ENCODE data around the gene KRTAP29-1. TPM values are rescaled to one million over a fixed set of nuclear protein-coding genes. Genes with fewer than 3 reads are reported as not detected.
"Not testable (repeated sequence)": the region's sequence is repeated elsewhere in the genome, so short reads cannot be mapped to it uniquely, and the experiment has no call there.

The KRTAP29-1 gene, protein sequence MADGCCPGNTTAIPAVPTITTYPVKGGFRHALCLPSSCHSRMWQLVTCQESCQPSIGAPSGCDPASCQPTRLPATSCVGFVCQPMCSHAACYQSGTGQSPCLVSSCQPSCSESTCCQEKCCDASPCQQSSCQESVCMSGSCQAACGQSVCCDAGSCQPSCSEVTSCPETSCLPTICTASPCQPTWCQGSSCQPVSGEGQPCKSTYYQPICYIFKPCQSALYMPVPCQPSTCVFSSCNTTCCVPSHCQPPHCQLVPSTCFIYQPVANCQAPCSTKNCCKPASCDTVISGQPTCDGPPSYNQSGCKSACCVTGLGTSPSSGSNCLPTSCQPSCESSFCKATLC
- polyA plus RNA-seq (2012; ENCODE audit: low read depth, missing spikeins): not detected

DNA sequence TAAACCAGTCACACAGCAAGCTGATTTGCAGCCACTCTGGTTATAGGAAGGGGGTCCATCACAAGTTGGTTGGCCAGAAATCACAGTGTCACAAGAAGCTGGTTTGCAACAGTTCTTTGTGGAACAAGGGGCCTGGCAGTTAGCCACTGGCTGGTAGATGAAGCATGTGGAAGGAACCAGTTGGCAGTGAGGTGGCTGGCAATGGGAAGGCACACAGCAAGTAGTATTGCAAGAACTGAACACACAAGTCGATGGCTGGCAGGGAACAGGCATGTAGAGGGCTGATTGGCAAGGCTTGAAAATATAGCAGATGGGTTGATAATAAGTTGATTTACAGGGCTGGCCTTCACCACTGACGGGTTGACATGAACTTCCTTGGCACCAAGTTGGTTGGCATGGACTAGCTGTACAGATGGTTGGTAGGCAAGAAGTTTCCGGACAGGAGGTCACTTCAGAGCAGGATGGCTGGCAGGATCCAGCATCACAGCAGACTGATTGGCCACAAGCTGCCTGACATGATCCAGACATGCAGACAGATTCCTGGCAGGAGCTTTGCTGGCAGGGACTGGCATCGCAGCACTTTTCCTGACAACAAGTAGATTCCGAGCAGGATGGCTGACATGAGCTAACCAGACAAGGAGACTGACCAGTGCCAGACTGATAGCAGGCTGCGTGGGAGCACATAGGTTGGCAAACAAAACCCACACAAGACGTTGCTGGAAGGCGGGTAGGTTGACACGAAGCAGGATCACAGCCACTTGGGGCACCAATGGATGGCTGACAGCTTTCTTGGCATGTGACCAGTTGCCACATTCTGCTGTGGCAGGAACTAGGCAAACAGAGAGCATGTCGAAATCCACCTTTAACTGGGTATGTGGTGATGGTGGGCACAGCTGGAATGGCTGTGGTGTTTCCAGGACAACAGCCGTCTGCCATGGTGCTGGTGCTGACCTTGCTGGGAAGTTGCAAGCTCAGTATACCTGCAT, at the start of gene KRTAP29-1:
KRTAP29-1 (minus strand) TSS at position 936 of the 986 bp plus-strand sequence; CDS start at position 936, 0 bp downstream.
- no peak for DNase-seq (ENCODE audit: insufficient read length, low spot score)
- FAIRE-seq: no peak
- no peak for TF ChIP-seq POU2F2 (IDR thresholded peaks at IDR 0.05; ENCODE audit: low read depth, low read length)
- TF ChIP-seq POLR2A (IDR thresholded peaks at IDR 0.05; ENCODE audit: low read depth, low read length): no peak
- TF ChIP-seq SPI1 (IDR thresholded peaks at IDR 0.05; ENCODE audit: low read depth, low read length): no peak
- TF ChIP-seq TAF1 (IDR thresholded peaks at IDR 0.05; ENCODE audit: low read depth, low read length): no peak
- no peak for TF ChIP-seq POLR2AphosphoS5 (IDR thresholded peaks at IDR 0.05; ENCODE audit: low read depth, low read length)
- TF ChIP-seq PAX5 (IDR thresholded peaks at IDR 0.05; ENCODE audit: insufficient read depth, low read length, severe bottlenecking): no peak

- TF ChIP-seq POLR2A (IDR thresholded peaks at IDR 0.05; ENCODE audit: low read depth, low read length): no peak
- no peak for TF ChIP-seq TAF1 (IDR thresholded peaks at IDR 0.05; ENCODE audit: low read depth, low read length)
- no peak for TF ChIP-seq SPI1 (IDR thresholded peaks at IDR 0.05; ENCODE audit: low read depth, low read length)
- no peak for TF ChIP-seq POLR2AphosphoS5 (IDR thresholded peaks at IDR 0.05; ENCODE audit: low read depth, low read length)
- no peak for TF ChIP-seq PAX5 (IDR thresholded peaks at IDR 0.05; ENCODE audit: insufficient read depth, low read length, severe bottlenecking)
- no peak for TF ChIP-seq POU2F2 (IDR thresholded peaks at IDR 0.05; ENCODE audit: low read depth, low read length)
- DNase-seq (ENCODE audit: insufficient read length, low spot score) (no peak), FAIRE-seq (no peak)
Observed at GRCh38 chr17:41351177-41351576, 48.5 kb upstream of the KRTAP29-1 start.

- not testable (repeated sequence) for FAIRE-seq
Observed at GRCh38 chr17:41350381-41350878, 47.8 kb upstream of the KRTAP29-1 start, which contains the start of gene KRT33A. KRT33A (minus strand) TSS chr17:41350828; CDS start chr17:41350767, 61 bp downstream.

DNA sequence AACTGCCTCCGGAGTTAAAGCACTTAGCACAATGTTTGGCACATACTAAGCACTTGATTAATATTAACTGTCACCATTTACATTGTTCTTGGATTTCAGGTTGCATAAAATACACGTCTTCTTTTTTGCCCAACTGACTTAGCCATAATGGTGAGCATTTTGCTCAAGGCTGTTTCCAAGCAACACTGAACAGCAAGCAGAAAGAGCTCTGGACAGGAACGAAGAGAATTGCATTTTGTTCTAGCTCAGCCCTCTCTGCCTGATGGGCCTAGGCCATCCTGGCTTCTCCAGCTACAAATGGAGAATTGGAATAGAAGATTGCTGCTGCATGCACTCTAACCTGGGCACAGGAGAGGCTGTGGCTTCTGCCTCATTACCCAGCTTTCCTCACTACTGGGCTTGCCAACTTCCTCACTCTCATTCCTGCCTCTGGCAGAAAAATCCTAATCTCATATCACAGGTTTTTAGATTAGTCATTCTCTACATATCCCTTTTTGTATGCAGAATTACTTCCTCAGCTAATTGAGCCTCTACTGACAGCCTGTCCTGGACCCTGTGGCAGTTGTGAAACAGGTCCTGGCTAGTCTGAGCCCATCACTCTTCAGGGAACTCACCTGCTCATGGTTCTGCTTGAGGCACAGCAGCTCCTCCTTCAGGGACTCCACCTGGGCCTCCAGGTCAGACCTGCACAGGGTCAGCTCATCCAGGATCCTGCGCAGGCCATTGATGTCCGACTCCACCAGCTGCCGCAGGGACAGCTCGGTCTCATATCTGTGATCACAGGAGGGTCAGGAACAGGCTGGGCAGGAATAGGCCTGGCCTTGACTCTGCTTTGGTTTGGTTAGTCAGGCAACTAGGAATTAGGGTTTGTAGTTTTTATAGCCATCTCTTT, 45.5 kb upstream of the KRTAP29-1 start:
- TF ChIP-seq TAF1 (IDR thresholded peaks at IDR 0.05; ENCODE audit: low read depth, low read length) (no peak), POLR2A (IDR thresholded peaks at IDR 0.05; ENCODE audit: low read depth, low read length) (no peak), SPI1 (IDR thresholded peaks at IDR 0.05; ENCODE audit: low read depth, low read length) (no peak), POLR2AphosphoS5 (IDR thresholded peaks at IDR 0.05; ENCODE audit: low read depth, low read length) (no peak), PAX5 (IDR thresholded peaks at IDR 0.05; ENCODE audit: insufficient read depth, low read length, severe bottlenecking) (no peak), POU2F2 (IDR thresholded peaks at IDR 0.05; ENCODE audit: low read depth, low read length) (no peak)
- DNase-seq (ENCODE audit: insufficient read length, low spot score) (no peak), FAIRE-seq (no peak)

More at GRCh38 chr17:41350381-41350878, 47.8 kb upstream of the KRTAP29-1 start, which contains the start of gene KRT33A:
- not testable (repeated sequence) for DNase-seq (ENCODE audit: insufficient read length, low spot score)

DNA sequence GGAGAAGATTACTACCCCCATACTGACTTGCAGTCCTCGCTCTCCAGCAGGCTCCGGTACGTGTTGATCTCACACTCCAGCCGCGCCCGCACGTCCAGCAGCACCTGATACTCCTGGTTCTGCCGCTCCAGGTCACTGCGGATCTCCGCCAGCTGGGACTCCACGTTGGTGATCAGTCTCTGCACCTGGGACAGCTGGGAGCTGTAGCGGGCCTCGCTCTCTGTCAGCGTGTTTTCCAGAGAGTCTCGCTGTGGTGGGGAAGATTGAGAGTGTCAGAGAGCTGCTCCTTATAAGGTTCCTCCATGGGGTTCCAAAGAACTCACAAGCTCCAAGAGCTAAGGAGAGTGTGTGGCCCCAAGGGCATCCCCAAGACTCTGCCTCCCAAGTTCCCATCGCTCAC, 43.8 kb upstream of the KRTAP29-1 start:
- DNase-seq (ENCODE audit: insufficient read length, low spot score); FAIRE-seq: not testable (repeated sequence)

GRCh38 chr17:41345992-41346391, 43.3 kb upstream of the KRTAP29-1 start:
- no peak for FAIRE-seq
- no peak for DNase-seq (ENCODE audit: insufficient read length, low spot score)
- TF ChIP-seq SPI1 (IDR thresholded peaks at IDR 0.05; ENCODE audit: low read depth, low read length) (no peak), POLR2AphosphoS5 (IDR thresholded peaks at IDR 0.05; ENCODE audit: low read depth, low read length) (no peak), POLR2A (IDR thresholded peaks at IDR 0.05; ENCODE audit: low read depth, low read length) (no peak), TAF1 (IDR thresholded peaks at IDR 0.05; ENCODE audit: low read depth, low read length) (no peak), PAX5 (IDR thresholded peaks at IDR 0.05; ENCODE audit: insufficient read depth, low read length, severe bottlenecking) (no peak), POU2F2 (IDR thresholded peaks at IDR 0.05; ENCODE audit: low read depth, low read length) (no peak)

- no peak for TF ChIP-seq POLR2A (IDR thresholded peaks at IDR 0.05; ENCODE audit: low read depth, low read length)
- no peak for TF ChIP-seq PAX5 (IDR thresholded peaks at IDR 0.05; ENCODE audit: insufficient read depth, low read length, severe bottlenecking)
- no peak for TF ChIP-seq TAF1 (IDR thresholded peaks at IDR 0.05; ENCODE audit: low read depth, low read length)
- TF ChIP-seq SPI1 (IDR thresholded peaks at IDR 0.05; ENCODE audit: low read depth, low read length): no peak
- no peak for TF ChIP-seq POU2F2 (IDR thresholded peaks at IDR 0.05; ENCODE audit: low read depth, low read length)
- no peak for TF ChIP-seq POLR2AphosphoS5 (IDR thresholded peaks at IDR 0.05; ENCODE audit: low read depth, low read length)
- no peak for DNase-seq (ENCODE audit: insufficient read length, low spot score)
- no peak for FAIRE-seq
Observed at GRCh38 chr17:41343029-41343428, 40.4 kb upstream of the KRTAP29-1 start.

GRCh38 chr17:41340934-41341861, 38.5 kb upstream of the KRTAP29-1 start:
- no peak for TF ChIP-seq SPI1 (IDR thresholded peaks at IDR 0.05; ENCODE audit: low read depth, low read length)
- no peak for TF ChIP-seq POU2F2 (IDR thresholded peaks at IDR 0.05; ENCODE audit: low read depth, low read length)
- no peak for TF ChIP-seq TAF1 (IDR thresholded peaks at IDR 0.05; ENCODE audit: low read depth, low read length)
- no peak for TF ChIP-seq POLR2A (IDR thresholded peaks at IDR 0.05; ENCODE audit: low read depth, low read length)
- TF ChIP-seq PAX5 (IDR thresholded peaks at IDR 0.05; ENCODE audit: insufficient read depth, low read length, severe bottlenecking): no peak
- TF ChIP-seq POLR2AphosphoS5 (IDR thresholded peaks at IDR 0.05; ENCODE audit: low read depth, low read length): no peak
- FAIRE-seq: no peak
- DNase-seq (ENCODE audit: insufficient read length, low spot score): no peak
